Stimulated activated CD8-positive, alpha-beta memory T cell treated with anti-CD3 and anti-CD28 coated beads, Interleukin-15, amount 100 ng/mL, for 4 hours (primary cell): ENCODE data around the gene SLC29A2.

ENCODE experiments used
- DNase-seq, 2 donors: peaks; one replicate each; pipeline ENCODE4 v3.0.0-alpha.2; 2020; ENCODE audit warnings: low read depth in 2 of 2

The SLC29A2 gene, protein sequence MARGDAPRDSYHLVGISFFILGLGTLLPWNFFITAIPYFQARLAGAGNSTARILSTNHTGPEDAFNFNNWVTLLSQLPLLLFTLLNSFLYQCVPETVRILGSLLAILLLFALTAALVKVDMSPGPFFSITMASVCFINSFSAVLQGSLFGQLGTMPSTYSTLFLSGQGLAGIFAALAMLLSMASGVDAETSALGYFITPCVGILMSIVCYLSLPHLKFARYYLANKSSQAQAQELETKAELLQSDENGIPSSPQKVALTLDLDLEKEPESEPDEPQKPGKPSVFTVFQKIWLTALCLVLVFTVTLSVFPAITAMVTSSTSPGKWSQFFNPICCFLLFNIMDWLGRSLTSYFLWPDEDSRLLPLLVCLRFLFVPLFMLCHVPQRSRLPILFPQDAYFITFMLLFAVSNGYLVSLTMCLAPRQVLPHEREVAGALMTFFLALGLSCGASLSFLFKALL

DNA sequence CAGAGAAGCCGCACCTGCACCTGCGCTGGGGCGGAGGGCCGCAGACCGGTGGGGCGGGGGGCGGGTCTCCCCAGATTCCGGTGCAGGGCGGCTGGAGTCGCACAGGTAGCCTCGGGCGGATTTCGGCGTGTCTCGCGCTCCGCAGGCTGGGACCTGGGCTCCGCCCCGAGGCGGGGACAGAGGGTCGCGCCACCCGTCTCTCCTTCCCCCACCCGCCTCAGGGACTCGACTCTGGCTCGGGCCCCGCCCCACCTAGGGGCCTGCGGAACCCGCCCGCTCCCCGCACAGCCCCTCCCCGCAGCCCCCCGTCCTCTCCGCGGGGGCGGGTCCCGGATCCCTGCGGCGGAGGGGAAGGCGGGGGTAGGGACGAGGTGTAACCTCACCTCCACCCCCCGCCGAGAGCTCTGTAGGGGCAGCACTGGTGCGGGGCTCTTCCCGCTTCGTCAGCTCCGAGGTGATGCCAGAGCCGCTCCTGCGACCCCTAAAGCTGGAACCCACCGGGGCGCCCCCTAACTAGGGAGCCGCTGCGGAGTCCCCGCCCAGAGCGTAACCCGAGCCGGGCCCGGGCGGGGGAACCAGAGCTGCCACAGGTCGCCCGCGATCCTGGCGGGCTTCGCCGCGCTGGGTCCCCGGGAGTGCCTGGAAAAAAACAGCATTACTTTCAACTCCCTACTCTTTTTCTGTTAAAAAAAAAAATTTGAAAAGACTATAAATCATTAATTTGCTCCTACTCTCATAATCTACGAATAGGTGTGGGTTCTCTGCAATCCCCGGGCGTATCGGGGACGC lies at the start of gene SLC29A2:
SLC29A2 (minus strand) TSS at position 134 of the 789 bp plus-strand sequence. CDS start 169 bp downstream, outside the sequence.
- peak; percentile 58 to 64 for DNase-seq

DNA sequence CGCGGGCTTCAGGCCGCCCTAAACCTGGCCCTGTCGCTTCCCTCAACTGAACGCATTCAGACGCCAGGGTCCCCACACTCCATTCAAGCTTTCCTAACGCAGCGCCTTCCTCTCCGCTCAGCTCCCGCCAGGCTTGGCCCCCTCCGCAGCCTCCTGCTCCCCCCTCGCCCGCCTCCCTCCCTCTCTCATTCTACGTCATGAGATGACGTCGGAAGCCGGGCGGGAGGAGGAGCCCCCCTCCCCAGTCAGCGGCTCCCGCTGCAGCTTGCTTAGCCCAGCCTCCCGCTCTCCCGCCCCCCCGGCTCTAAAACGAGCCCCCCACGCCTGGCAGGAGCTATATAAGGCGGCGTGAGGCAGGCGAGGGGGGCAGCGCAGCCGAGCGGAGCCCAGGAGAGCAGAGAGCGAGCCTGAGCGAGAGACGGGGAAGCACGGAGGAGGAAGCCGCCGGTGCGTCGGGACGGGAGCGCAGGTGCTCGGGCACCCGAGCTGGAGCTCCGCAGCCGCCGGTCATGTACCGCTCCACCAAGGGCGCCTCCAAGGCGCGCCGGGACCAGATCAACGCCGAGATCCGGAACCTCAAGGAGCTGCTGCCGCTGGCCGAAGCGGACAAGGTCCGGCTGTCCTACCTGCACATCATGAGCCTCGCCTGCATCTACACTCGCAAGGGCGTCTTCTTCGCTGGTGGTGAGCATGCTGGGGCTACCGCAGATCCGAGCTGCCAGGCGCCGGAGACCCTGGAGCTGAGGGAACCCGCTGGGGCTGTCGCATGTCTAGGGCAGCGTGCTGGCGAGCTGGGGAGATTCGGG lies 49.3 kb upstream of the SLC29A2 start, which contains the start of gene NPAS4:
NPAS4 (plus strand) TSS at position 365 of the 806 bp plus-strand sequence; CDS start at position 510, 145 bp downstream.
- no peak for DNase-seq

DNA sequence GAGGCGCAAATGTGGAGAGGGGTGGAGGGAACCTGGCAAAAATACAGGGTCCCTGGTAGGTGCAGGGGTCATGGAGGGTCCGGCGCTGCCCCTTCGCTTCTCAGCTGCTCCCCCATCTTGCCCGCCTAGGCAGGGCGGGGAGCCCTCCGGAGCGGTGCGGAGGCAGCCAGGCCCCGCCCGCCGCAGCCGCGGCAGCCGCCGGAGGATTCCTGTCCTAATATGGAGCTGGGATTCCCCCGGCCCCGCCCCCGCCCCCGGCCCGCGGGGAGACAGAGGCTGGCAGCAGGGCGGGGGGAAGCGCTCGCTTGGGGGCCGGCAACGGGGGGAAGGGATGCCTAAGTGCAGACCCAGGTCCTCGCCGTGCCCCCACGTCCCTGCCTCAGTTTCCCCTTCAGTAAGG lies 48.3 kb upstream of the SLC29A2 start:
- DNase-seq = no peak

DNA sequence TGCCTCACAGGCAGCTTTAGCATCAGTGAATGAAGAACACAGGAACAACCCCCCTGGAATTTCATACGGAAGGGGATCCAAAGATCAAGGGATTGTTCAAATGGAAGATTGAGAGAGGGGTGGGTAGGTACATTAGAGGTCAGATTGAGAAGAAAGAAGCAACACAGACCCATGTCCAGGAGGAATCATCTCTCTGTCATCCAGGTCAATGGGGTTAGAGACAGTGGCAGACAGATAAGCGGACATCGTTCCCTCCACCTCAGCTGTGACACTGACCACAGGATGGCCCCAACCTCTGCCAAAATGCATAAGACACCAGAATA lies 47.4 kb upstream of the SLC29A2 start:
- no peak for DNase-seq

DNA sequence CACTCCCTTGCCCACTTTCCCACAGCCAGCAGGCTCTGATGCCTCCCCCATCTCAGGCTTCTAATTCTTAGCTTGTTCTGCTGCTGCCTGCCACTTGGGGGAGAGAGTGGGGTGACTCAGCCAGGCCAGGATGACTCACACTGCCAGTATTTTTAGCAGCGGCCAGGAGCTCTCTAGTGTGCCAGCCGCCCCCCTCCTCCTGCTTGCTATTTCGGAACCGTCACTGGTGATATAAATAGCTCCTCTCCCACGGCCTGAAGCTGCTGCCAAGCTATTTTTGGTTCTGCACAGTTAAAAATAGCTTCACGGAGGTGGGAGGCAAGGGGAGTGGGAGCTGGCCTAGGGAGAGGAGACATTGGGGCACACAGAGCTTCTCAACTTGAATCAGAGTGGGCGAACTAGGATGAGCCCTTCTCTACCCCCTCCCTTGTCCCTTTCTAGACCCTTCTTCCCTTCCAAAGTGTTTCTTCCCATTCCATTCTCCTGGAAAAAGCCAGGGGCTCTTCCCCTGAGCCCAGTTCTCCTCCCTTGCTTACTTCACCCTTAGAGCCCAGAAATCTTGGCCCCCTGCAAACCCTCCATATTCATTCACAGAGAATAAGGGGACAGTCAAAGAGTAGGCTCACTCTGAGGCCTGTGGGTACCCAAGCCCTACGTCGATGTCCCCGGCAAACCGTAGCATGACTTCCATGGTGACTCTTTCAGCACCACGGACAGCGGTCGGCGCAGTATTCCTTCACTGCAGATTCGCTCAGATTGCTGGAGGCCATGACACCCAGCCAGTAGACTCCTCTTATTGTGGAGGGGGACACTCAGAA lies 46.8 kb upstream of the SLC29A2 start:
- peak; percentile 31 to 55 for DNase-seq

DNA sequence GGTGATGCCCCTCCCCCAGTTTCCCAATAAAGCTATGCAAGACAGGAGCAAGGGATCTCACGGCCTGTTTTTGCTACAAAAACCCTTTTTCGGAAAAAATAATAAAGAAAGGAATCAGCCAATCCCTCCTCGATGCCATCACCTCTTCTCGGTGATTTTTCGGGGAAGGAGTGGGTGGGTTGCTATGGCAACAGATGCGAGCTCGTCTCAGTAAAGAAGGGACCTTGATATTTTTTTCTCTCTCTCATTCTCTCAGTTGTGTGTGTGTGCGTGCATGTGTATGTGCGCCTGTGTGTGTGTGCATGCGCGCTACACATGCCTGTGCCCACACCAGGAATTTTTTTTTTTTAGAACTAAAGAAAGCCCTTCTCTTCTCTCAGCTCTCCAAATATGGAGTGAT lies 45.4 kb upstream of the SLC29A2 start:
- DNase-seq = no peak

DNA sequence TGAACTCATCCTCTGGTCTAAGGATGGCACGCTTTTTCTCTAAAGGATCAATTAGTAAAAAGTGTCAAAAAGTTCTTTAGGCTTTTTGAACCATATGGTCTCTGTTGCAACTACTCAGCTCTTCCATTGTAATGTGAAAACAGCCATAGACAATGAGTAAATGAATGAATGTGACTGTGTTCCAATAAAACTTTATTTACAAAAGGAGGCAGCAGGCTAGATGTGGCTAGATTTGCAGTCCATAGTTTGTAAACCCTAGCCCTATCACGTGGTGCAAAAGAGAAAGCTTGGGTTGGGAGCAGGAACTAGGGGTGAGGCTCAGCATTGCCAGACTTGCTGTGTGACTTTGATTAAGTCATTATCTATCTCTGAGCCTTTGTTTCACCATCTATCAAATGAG lies 43.9 kb upstream of the SLC29A2 start:
- no peak for DNase-seq

DNA sequence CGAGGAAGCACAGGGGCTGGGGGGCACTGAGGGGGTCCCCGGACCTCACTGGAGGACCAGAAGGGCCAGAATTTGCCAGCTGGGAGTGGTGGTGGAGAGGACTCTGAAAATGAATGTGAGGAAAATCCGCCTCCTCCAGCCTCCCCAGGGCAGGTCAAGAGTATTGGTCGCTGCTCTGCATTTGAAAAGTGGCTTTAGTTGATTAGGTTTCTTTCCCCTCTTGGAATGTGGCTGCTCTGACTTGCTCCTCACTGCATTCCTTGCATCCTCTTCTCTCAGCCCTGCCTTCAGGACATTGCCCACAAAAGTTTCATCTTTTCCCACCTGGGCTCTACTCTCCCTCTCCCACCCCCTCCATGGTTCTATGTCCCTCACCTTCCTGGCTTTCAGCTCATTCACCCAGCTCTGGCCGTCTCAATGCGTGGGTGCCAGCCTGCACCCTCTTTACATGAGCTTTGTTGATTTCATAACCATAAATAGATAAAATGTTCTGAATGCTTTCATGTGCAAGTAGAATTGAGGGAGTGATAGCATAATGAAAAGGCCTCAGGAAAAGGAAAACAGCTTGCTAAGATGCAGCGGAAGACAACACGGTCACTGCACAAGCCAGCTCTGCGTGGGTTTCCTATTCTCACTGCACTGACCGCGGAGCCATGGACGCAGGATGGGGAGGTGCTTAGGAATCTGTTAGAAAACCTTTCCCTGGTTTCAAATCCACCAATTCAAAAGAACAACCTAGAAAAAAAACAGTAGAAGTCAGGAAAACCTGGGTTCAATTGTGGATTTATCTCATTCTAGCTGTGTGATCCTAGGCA lies 42.8 kb upstream of the SLC29A2 start:
- DNase-seq = no peak

DNA sequence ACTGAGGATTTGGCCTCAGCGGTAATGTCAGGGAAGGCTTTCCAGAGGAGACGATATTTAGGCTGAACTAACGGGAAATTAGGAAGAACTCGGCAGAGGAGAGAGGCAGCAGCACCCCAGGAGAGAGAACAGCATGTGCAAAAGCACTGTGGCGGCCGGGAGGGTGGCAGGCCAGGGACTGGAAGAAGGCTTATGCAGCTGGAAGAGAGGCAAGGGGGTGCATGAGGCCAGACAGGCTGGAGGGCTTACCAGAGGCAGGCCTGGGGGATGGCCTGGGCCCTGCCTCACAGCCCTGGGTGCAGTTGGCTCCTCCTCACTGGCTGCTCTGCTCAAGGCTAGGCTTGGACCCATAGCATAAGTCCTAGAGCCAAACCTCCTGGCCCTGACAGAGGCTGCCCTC lies 41.6 kb upstream of the SLC29A2 start:
- DNase-seq = no peak

DNA sequence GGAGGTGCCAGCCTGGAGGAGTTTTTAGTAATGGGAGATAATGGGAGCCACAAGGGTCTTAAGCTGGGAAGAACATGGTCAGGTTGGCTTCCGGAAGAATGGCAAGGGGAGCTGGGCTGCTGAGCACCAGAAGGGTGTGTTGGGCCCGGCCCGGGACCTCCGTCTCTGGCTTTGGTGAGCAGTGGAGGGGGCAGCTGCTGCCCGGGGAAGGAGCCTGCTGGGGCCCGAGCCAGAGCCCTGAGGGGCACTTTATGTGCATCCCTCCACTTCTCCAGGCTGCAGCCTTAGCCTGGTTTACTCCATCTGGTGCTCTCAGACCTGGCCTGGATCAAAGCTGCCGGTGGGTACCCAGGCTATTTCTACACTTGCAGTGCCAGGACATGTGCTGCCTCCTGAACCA lies 40.5 kb upstream of the SLC29A2 start:
- no peak for DNase-seq

DNA sequence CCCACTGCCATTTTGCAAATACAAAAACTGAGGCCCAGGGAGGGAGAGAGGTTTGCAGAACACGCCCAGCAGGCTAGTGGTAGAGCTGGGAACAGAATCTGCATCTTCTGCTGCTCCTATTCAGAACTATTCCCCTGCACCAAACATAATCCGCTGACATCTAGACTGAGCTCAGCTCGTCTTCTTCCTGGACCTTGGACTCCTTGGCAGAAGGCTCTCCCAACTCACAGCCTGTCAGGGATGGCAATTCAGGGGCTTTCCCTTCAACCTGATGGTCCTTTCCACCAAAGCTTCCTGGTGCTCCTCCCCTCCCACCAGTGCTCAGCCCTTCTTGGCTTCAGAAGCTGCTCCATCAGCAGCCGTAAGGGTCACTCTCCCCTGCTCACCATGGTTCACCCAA lies 39.8 kb upstream of the SLC29A2 start:
- DNase-seq = no peak

DNA sequence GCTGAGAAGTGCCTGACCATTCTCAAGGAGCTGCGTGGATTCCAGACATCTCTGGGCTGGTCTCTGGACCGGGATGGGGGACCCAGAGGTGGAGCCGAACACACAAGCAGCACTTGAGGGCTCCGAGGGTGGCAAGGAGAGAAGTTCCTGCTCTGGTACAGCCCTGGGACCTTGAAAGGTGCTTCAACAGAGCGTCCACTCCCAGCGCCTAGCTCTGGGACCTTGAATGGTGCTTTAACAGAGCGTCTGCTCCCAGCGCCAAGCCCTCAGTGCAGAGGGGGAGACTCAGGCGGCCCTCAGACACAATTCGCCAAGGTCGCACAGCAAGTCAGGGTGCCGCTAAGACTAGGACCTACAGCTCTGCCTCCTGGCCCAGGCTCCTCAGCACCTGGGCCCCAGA lies 38.6 kb upstream of the SLC29A2 start:
- DNase-seq = no peak

DNA sequence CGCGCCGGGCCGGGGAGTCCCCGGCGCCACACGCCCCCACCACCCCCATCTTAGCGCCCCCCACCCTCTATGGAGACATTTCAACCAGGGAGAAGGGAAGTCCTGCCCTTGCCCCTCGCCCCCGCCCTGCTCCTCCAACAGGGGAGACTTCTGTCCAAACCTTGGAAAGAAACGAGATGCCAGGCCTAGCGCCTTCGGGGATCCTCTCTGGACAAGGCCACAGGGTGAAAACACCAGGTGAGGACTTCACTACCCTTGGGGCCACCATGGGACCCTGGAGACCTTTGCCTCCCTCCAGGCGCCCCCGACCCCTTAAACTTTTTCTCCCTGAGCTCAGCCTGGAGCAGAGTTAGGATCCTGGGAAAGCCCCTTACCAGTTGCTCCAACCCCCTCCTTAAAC lies 37.7 kb upstream of the SLC29A2 start:
- DNase-seq = no peak

DNA sequence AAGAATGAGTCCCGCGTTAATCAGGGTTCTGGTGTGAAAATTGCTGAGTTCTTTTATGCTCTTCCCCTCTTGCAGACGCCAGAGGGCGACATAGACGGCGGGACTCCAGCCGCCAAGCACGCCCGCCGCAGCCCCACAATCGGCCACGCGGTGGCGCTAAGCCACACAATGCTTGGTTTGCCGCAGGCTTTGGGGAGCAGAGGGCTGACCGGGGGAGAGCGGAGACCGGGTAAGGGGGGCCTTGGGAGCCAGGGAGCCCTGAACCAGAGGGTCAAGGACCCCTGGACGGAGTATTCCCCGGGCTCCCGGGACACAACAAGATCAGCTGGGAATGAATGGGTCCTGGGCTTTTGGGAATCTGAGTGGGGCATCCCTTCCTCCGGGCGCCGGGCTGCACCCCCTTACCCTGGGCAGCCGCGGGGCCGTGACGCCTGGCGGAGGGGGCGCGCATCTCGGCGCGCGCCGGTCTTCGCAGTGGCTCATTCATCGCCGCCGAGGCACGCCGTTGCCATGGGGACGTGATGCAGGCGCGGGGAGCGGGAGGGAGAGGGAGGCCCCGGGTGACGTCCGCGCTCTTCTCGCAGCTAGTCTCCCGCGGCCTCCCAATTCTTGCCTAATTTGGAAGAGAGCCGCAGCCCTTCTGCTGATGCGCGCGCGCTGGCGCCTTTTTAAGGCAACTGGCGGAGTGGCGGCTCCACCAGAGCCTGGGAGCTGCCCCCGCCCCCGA lies 37.1 kb upstream of the SLC29A2 start:
- peak; percentile 69 to 74 for DNase-seq

DNA sequence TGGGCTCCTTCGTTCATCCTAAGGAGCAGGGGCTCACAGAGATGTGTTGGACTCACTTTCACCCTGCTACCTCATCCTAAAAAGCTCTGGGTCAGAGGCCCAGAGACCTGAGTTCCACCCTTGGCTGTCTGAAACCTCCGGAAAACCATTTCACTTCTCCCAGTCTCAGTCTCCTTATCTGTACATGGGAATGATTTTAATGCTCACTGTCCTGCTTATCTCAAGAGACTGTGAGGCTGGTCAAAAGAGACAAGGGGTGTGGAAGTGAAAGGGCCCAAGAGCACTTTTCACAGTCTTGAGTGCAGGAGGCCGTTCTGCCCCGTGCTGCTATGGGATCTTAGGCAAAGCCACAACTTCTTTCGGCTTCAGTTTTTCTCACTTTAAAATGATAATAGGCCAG lies 36.1 kb upstream of the SLC29A2 start:
- no peak for DNase-seq

DNA sequence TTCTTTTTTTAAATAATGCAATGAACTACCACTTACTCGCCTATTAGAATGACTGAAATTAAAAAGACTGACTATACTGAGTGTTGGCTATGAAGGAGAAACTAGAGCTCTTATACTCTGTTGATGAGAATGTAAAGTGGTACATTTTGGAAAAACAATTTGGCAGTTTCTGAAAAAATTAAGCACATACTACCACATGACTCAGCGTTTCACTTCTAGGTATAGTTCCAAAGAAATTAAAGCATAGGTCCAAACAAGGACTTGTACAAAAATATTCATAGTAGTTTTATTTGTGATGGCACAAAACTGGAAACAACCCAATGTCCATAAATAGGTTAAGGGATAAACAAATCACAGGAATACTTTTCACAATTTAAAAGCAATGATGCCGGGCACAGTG lies 22.4 kb upstream of the SLC29A2 start:
- no peak for DNase-seq

DNA sequence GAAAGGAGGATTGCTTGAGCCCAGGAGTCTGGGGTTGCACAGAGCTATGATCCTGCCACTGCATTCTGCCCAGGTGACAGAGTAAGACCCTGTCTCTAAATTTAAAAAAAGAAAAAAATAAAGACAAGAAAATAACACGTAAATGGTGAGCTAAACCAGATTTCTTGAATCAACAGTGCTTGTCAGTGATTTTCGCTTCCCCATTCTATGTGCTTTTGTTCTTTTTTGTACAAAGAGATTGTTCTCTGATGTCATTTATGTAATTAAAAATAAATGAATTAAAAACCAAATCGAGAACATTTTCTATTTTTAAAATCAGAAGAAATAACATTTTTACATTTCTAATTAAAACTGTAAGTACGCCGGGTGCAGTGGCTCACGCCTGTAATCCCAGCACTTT lies 19.8 kb upstream of the SLC29A2 start:
- DNase-seq = no peak

DNA sequence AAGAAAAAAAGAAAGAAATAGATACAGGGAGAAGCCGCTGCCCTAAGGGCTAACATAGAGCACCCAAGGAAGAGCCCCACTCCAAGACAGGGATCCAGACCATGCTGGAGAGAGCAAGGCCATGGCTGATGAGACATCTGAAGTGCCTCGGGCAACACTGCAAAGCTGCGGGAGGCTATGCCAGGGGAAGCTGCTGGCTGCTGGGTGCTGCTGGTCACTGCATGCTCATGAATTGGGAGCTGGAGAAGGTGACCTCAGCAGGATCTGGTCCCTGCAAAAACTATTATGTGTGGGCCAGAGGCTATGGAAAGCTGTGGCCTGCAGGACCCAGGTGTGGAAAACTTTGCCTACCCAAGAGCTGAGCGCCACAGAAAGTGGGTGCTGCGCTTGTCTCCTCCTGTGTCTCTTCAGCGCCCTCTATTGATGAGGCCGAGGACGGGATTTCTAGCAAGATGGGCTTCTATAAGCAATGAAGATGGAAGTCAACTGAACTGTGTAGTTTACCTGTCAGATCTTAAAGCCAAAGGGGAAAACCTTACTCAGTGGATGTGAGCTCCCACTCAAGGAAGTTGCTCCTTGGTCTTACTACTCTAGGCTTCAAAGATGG lies 17.3 kb upstream of the SLC29A2 start:
- peak; percentile 23 to 57 for DNase-seq
